Left kidney (tissue), 8 donors: ENCODE data around the gene MASTL. TPM values are rescaled to one million over a fixed set of nuclear protein-coding genes. Genes with fewer than 3 reads are reported as not detected.
"Not testable (repeated sequence)": the region's sequence is repeated elsewhere in the genome, so short reads cannot be mapped to it uniquely, and the experiment has no call there.

Experiments
- DNase-seq: peaks from one replicate; pipeline ENCODE4 v3.0.0-alpha.2; 2013
- long read RNA-seq, 8 donors: transcript quantifications; one replicate each; lab custom pipeline, GENCODE V29; 2026
- polyA plus RNA-seq: library from polyadenylated mRNA; unstranded; fragments of 120-200 nt; gene quantifications from one replicate; pipeline ENCODE4 v1.2.1, GENCODE V29; 2013; ENCODE audit not compliant: insufficient read length

MASTL gene
- polyA plus RNA-seq: 21.9 TPM
- long read RNA-seq, donor 1, partial matches to known transcripts: 0 of 1 reads
- long read RNA-seq, donor 1, other reads (novel, unspliced or antisense): 0 of 1 reads
- long read RNA-seq, donor 2: 0 reads
- long read RNA-seq, donor 3, partial matches to known transcripts: 0 of 3 reads
- long read RNA-seq, donor 3, other reads (novel, unspliced or antisense): 0 of 3 reads
- long read RNA-seq, donor 4: 0 reads
- long read RNA-seq, donor 5, partial matches to known transcripts: 6 of 16 reads
- long read RNA-seq, donor 5, other reads (novel, unspliced or antisense): 6 of 16 reads
- long read RNA-seq, donor 6: 0 reads
- long read RNA-seq, donor 7, partial matches to known transcripts: 5 of 7 reads
- long read RNA-seq, donor 7, other reads (novel, unspliced or antisense): 0 of 7 reads
- long read RNA-seq, donor 8: 0 reads

DNA sequence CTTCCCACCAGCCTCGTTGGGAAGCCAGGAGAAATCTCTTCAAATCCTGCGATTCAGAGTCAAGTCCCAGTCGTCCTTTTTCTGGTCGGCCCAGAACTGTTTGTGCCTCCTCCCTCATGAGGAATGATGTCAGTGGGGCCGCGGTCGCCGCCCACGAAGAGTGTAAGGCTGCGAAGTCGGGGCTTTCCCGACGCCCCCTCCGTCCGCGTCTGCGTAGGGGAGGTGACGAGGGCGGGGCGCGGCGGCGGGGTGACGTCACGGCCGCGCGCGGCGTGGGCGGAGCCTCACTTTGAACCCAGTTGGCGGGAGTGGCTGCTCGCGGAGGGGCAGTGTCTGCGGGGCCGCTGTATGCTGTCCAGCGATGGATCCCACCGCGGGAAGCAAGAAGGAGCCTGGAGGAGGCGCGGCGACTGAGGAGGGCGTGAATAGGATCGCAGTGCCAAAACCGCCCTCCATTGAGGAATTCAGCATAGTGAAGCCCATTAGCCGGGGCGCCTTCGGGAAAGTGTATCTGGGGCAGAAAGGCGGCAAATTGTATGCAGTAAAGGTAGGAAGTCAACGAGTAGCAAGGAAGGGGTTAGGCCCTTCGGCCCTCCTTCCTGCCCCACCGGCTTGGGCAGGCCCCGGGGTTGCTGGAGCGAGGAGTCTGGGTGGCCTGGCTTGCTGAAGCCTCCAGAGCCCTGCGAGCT lies at the start of gene MASTL:
TSS of gene MASTL (plus strand) at position 287 of the 689 bp plus-strand sequence. CDS start at position 362, 75 bp downstream.
- peak; percentile 92 for DNase-seq

DNA sequence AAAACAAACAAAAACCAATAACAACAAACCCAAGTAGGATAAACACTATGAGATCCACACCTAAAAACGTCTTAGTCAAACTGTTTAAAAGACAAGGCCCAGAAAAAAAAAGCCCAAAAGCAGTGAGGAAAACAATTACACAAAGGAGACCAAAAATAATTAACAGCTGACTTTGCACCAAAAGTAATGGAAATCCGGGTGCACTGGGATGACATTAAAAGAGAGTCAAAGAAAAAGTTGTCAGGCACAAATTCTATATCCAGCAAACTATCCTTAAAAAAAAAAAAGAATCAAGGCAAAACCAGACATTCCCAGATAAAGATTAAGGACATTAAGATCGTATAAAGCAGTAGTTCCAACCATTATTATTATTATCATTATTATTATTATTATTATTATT lies 47.0 kb upstream of the MASTL start:
- DNase-seq: no peak

DNA sequence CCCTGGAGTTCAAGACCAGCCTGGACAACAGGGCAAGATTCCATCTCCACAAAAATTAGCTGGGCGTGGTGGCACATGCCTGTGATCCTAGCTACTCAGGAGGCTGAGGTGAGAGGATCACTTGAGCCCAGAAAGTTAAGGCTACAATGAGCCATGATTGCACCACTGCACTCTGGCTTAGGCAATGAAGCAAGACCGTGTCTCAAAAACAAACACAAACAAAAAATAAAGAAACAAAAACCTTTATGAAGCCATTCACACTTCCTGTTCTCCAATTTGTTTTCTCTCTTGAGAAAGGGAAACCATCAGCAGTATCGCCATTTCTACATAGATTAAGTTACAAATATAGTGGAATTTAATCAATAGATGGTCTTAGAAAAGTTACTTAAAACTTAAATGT lies 20.8 kb upstream of the MASTL start:
- no peak for DNase-seq

DNA sequence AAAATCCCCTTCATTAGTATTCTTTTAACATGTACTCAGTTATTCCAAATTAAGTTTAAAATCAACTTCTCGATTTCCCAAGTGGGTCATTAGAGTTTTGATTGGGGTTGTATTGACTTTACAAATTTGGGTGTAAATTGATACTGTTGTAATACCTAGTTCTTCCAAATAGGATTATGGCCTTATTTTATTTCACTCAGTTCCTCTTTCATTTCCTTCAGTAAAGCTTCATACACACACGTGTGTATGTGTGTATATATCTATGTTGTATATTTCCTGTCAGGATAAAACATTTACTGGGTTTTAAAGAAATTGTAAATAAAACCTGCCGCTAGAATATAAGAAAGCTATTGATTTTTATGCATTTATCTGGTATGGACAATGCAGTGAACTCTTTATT lies 16.9 kb upstream of the MASTL start:
- no peak for DNase-seq

DNA sequence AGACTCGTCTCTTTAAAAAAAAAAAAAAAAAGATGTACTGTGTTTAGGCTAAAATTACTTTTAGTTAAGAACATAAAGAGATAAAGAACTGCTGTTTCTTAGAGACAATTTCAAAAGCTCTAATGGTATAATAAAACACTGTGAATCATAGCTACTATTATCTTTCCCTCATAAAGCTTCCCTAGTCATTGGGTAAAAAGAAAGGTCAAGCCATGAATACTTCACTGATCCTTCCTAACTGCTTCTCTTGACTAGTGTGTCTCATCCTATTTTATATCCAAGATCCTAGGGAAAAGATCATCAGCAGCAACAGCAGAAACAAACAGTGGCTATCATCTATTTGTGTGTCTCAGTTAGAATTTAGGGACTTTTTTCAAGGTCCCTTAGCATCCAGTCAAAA lies 11.5 kb upstream of the MASTL start:
- DNase-seq: no peak

DNA sequence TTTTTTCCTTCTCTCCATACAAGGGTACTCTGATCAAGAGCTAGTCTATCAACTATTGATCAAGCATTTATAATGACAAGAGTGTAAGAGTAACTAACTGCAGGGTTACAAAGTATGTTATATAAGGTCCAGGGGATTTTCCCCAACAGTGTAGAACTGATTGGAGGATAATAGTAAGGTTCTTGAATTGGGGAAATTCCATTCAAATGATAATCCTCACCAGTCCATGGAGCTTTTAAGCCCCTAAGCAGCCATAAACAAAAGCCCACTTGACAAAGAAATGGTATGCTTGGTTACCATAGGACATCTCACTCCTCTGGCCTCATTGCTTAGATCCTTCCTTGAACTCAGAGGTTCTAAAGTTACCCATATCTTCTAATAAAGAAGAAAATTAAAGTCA lies 9.2 kb upstream of the MASTL start:
- no peak for DNase-seq

DNA sequence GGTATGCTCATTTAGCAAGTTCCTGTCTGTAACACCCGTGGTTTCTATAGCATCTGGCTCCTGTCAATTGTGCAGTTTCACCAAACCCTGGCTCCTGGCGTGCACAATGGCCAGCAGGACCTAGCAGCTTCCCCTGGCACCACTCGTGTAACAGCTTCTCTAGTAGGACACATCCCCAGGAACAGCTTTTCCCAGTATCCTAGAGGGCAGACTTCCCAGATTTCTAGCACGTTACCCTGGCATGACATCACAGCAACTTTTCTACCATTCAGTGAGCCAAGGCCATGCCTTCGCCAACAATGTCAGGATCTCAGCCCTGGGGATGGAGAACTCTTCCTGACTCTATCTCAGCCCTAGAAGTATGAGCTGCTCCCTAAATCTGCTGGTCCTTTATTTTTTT lies 7.5 kb upstream of the MASTL start:
- no peak for DNase-seq

DNA sequence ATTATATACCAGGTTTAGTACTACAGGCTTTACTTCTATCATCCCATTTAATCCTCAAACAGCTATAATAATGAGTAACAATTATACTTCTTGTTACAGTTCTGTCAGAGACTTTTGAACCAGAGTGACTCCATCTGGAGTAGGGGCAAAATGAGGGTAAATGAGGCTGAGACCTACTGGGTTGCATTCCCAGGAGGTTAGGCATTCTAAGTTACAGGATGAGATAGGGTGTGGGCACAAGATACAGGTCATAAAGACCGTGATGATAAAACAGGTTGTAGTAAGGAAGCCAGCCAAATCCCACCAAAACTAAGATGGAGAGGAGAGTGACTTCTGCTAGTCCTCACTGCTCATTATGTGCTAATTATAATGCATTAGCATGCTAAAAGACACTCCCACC lies 4.9 kb upstream of the MASTL start:
- no peak for DNase-seq

DNA sequence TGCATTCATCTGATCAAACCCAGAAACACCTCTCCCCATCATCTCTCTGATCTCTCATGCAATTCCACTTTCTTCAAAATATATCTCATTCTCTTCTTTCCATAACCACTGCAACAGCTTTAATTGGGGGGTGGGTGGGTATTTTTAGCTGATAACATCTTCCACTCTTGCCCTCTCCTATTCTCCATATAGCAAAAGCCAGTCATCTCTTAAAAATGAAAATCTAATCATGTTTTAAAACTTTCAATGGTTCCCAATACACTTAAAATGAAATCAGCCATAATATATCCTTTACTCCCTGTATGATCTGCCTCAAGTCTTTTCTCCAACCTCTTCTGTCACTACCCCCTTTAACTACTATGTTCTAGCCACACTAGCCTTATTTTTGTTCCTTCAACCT lies 2.5 kb upstream of the MASTL start:
- no peak for DNase-seq

DNA sequence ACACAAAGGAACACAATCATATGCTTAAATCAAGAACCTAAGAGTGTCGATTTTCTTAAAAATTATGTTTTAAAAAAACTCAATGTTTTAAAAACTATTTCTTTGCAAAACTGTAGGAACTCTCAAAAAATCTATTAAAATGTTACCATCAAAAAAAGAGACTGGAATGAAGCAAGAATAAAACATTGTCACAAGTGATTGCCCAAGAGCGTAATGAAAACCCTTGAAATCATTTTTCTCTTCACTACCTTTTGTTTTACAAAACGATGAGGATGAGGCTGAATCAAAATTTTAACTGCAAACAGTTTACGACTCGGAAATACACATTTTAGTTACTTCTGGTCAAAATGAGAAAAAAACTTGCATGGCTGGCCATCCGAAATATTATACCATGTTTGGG lies 1.8 kb upstream of the MASTL start:
- DNase-seq: no peak

DNA sequence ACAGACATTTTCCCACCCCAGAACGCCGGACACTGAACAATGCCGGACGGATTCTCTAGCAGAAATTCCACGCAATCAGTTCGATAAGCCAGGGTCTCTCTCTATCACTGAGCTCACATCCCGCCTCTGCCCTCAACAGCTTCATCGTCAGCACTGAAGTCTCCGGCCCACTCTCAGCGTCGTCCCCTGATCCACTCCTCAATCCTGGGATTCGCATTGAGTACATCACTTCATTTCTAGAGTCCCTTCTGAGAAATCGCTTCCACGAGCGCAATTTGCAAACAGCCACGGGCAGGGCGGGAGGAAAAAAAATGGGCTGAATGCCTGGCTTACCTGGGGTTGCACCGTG lies 1.3 kb upstream of the MASTL start:
- peak; percentile 52 for DNase-seq

DNA sequence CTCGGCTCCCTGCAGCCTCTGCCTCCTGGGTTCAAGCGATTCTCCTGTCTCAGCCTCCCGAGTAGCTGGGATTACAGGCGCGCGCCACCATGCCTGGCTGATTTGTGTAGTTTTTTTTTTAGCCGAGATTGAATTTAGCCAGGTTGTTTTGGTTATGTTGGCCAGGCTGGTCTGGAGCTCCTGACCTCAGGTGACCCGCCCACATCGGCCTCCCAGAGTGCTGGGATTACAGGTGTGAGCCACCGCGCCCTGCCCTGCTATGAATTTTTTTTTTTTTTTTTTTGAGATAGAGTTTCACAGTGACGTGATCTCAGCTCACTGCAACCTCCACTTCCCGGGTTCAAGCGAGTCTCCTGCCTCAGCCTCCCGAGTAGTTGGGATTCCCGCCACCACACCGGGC lies 1.4 kb downstream of the MASTL start:
- DNase-seq: not testable (repeated sequence)

DNA sequence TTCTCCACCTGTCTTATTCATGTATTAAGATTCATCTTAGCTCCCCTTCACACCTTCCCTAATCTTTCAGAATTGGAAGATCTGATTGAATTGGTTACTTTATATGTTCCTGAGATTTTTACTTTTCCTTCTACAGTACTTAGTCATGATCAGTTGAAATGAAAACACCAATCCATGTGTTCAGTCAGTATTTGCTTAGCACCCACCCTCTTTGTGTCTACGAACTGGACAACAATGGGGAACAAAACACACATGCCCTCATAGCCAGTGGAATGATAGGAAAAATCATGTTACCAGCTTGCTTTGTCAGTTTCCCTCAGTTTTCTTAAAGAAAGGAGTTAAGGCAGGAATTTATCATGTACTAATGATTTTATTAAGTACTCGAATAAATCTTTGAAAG lies 2.0 kb downstream of the MASTL start:
- no peak for DNase-seq

DNA sequence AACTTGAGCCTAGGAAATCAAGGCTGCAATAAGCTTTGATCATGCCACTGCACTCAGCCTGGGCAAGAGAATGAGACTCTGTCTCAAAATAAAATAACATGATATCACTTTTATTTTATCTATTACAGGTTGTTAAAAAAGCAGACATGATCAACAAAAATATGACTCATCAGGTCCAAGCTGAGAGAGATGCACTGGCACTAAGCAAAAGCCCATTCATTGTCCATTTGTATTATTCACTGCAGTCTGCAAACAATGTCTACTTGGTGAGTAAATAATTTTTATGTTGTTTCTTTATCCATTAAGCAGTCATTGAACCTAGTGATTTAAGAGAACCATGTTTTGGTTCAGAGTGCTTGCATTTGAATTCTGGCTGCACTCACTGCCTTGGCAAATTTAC lies 3.3 kb downstream of the MASTL start:
- no peak for DNase-seq

DNA sequence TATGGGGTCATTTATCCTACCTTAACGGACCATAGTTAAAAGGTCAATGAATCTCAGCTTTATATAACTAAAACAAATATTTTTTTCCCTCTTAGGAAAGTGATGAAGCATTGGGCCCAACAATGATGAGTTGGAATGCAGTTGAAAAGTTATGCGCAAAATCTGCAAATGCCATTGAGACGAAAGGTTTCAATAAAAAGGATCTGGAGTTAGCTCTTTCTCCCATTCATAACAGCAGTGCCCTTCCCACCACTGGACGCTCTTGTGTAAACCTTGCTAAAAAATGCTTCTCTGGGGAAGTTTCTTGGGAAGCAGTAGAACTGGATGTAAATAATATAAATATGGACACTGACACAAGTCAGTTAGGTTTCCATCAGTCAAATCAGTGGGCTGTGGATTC lies 14.7 kb downstream of the MASTL start:
- no peak for DNase-seq

DNA sequence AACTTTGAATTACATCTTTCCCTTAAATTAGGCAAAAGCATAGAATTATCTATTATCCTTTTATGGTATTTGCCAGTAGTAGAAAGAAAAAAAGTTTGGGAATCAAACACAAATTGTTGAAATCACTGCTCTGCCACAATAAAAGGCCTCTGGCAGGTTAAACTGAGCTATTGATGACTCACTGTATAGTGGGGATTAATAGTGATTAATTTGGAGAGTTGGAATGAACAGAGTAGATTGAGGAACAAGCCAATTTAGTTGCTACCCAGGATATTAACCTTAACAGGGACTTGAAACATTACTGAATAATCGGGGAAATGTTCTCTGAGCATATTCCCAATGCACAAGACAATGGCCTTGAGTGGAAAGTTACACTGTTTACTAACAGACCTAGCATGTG lies 33.1 kb downstream of the MASTL start:
- no peak for DNase-seq

DNA sequence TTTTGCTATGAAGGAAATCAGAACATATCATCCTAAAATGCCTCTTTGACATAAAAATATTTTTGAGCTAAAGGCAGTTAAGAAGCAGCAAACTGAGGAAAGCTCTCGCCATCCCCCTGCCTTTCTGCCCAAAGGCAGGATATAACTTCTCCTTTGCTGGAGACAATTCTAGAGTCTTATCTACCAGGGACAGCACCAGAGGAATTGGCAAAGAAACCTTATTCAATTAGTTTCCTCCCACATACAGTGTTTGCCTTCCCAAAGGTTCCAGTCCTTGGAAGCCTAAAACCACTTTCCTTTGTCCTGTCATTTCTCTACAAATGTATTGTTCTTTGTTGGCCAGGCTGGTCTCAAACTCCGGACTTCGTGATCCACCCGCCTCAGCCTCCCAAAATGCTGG lies 33.7 kb downstream of the MASTL start:
- DNase-seq: no peak

DNA sequence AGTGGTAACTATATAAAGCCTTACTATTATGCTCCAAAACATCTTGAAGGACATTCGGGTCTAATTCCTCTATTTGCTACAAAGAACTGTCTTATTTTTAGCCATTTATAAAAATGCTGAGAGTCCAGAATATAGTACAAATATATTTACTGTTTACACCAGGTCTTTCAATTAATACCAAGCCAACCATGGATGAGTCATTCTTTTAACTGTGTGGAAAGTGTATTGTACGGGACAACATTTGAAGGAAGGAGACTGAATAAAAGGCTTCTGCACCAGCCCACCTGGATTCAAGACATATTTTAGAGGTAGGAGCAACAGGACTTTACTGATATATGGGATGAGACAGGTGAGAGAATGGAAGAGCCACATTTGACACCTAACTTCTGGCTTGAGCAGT lies 35.4 kb downstream of the MASTL start:
- DNase-seq: no peak

DNA sequence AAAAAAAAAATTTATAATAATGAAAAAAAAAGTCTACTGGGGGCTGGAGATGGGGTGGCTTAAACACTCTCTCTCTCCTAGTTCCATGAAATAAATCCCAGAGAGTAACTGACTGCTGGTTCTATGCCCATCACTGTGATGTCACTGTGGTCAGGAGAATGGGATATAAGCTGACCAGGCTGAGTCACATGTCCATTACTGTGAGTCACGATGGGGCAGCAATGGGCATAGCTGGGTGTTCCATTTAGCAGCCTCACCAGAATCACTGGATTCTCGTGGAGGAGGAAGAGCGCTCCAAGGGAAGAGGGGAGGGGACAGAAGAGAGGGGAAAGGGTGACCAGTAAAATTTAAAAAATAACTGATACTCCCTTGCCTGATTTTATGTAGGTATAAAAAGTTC lies 37.1 kb downstream of the MASTL start:
- DNase-seq: no peak

DNA sequence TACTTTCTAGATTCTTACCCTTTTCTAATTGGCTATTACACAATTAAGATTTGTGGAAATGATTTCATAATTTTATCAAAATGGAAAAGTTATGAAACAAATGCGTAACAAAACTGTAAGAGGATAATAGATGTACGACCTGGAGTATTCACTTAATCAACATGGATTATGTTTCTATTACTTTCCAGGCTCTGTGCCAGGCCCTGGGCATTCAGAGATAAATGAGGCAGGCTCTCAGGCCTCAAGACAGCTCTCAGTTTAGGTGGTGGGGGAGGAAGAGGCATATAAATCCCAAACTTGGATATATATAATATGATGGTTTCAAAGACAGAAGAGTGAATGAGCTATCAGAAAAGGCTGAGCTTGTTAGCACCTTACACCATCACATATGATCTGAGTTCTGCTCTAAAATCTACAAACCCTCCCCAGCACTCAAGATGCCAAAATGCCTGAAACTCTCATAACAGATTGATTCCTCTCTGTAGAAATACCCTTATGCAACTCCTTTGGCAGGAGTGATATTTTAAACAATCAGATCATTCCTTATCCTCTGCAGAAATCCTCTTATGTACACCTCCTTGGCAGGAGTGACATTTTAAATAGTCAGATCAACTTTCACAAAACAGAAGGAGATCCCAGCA lies 42.9 kb downstream of the MASTL start:
- DNase-seq: no peak

DNA sequence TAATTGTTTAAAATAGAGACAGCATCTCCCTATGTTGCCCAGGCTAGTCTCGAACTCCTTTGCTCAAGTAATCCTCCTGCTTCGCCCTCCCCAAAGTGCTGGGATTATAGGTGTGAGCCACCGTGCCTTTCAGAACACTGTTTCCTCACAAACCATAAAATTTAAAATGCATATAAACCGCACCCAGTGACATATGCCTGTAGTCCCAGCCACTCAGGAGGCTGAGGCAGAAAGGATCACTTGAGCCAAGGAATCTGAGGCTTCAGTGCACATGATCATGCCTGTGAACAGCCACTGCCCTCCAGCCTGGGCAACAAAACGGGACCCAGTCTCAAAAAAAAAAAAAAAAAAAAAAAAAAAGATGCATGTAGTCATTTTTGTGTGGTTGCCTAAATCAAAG lies 48.7 kb downstream of the MASTL start:
- no peak for DNase-seq

DNA sequence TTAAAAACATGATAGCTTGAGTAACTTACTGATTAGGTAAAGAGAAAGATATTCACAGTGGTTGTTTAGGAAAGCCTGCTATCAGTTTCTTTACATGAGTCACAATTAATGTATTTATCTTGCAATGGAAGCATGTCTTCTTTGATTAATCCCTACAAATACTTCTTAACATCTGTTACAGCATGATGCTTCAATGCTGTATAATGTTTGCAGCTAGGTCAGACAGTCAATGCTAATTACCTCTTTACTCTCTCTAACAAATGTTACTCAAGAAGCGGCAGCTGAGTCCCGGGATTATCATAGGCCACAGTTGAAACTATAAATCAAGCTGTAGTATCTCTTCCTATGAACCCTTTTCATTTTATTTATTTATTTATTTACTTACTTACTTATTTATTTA lies 52.2 kb downstream of the MASTL start:
- no peak for DNase-seq

DNA sequence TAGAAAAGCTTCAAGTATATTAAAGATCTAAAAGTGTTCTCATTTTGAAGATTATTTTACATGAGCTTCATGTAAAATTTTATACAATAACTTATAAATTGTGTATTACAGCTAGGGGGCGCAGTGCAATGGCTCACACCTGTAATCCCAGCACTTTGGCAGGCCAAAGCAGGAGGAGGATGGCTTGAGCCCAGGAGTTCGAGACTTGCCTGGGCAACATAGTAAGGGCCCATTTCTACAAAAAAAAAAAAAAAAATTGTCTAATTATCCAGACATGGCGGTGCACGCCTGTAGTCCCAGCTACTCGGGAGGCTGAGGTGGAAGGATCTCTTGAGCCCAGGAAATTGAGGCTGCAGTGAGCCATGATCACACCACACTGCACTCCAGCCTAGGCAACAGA lies 68.8 kb downstream of the MASTL start:
- DNase-seq: no peak
